ENCODE measurements around the gene MLYCD. TPM values are rescaled to one million over a fixed set of nuclear protein-coding genes. Genes with fewer than 3 reads are reported as not detected.

MLYCD gene
- 20.1 TPM for total RNA-seq
- long read RNA-seq, full-length matches to known transcripts: 214 of 257 reads
- long read RNA-seq, partial matches to known transcripts: 25 of 257 reads
- long read RNA-seq, other reads (novel, unspliced or antisense): 18 of 257 reads

- intact Hi-C loops (cut with DNase I): no loop called here
- DNase-seq (ENCODE audit: low spot score): peak; percentile 95
Measured at GRCh38 chr16:83898463-83899271, at the start of gene MLYCD. Gene MLYCD, plus strand, starts transcription at chr16:83899115. Its CDS starts 30 bp downstream, at chr16:83899145.

- DNase-seq (ENCODE audit: low spot score): no peak
- intact Hi-C loops (cut with DNase I): no loop called here
Measured at GRCh38 chr16:83849421-83849820, 49.5 kb upstream of the MLYCD start.

- intact Hi-C loops (cut with DNase I): no loop called here
- no peak for DNase-seq (ENCODE audit: low spot score)
Measured at GRCh38 chr16:83850947-83851346, 48.0 kb upstream of the MLYCD start.

GRCh38 chr16:83851473-83851872 is 47.4 kb upstream of the MLYCD start:
- intact Hi-C loops (cut with DNase I): no loop called here
- DNase-seq (ENCODE audit: low spot score): no peak

DNA sequence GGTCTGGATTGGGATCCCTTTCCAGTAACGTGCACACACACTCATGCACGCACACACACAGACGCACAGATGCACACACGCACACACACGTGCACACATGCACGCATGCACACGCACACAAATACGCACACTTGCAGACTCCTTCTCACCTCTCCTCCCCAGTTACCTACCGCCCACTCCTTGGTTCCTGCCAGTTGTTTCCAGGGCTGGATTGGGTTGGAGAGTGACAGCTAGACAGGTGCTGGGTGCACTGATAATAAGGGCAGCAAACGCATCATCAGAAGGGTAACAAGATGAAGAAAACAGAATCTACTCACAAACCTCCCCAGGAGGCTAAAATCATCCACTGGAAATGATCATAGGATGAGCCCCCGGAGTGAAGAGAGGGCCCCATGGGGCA is 46.1 kb upstream of the MLYCD start:
- DNase-seq (ENCODE audit: low spot score): no peak
- intact Hi-C loops (cut with DNase I): no loop called here

DNA sequence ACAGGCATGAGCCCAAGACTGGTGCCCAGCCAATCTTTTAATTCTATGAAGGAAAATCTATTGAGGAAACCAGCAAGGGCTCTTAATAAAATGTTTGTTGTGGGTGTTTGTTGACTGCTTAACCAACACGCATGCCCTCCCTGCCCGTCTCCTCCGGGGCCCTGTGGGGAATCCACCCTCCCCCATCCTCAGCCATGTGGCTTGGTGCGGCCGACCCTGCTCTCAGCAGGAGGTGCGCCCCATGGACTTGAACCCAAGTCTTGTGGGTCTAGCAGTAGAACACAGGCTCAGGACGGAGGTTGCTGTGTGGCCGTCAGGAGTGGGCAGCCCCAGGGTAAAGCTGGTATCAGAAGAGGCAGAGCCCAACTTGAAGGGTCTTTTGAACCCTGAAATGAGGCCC is 45.1 kb upstream of the MLYCD start:
- DNase-seq (ENCODE audit: low spot score): no peak
- intact Hi-C loops (cut with DNase I): no loop called here

- no peak for DNase-seq (ENCODE audit: low spot score)
- intact Hi-C loops (cut with DNase I): no loop called here
Measured at GRCh38 chr16:83854420-83854819, 44.5 kb upstream of the MLYCD start.

DNA sequence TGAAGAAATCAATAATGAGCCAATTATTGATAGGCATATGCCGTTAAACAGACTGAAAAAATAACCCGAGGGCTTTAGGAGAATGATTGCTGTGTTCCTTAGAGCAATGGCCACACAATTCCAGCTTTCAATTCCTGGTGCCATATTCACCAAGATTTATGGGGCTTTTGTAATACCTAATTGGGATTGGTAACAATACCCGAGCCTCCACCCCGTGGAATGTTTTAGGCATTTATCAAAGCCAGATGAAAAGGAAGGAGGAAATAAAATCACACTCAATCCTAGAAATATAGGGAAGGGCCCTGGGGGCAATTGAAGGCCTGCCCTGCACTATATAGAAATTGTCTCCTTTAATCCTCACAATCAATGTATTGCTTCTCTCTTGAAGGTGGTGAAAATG is 42.1 kb upstream of the MLYCD start:
- intact Hi-C loops (cut with DNase I): no loop called here
- no peak for DNase-seq (ENCODE audit: low spot score)

- intact Hi-C loops (cut with DNase I): no loop called here
- DNase-seq (ENCODE audit: low spot score): no peak
Measured at GRCh38 chr16:83859265-83859664, 39.6 kb upstream of the MLYCD start.

DNA sequence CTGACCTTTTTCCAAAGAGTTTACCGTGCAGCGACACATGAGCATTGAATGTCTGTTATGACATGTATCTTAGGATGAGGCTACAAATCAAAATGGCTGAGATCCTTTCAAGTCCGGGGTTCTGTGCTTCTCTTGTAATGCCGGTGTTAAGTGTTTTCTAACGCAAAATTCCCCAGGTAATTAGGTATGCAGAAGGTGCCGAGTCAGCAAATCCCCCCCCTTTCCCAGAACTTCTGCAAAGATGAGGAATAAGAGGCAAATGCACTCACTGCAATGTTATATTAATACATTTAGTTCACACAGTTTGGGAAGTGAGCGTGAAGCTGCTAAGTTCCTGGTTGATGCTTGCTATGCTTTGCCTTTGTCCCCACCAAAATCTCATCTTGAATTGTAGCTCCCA is 36.3 kb upstream of the MLYCD start:
- no peak for DNase-seq (ENCODE audit: low spot score)
- intact Hi-C loops (cut with DNase I): no loop called here

DNA sequence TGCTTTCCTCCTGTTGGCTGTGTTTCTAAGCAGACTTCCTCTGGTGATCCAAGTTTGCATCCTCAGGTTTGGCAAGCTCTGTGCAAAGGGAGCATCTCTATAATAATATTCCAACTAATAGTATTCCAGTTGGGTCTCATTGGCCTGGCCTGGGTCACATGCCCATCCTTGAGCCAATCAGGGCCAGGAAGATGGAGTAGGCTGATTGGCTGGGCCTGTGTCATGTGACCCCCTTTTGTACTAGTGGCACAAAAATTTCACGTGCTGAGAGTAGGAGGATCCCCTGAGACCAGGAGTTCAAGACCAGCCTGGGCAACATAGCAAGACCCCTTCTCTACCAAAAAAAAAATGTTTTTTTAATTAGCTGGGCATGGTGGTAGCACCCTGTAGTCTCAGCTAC is 35.2 kb upstream of the MLYCD start:
- DNase-seq (ENCODE audit: low spot score): no peak
- intact Hi-C loops (cut with DNase I): no loop called here

DNA sequence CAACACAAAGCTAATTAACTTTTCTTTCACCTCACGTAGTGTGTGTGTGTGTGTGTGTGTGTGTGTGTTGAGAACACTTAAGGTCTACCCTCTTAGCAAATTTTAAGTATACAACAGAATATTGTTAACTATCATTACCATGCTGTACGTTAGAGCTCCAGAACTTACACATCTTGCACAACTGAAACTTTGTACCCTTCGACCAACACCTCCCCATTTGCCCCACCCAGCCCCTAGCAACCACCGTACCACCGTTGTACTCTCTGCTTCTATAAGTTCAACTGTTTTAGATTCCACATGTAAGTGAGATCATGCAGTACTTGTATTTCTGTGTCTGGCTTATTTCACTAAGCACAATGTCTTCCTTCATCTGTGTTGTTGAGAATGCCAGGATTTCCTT is 28.1 kb upstream of the MLYCD start:
- intact Hi-C loops (cut with DNase I): no loop called here
- DNase-seq (ENCODE audit: low spot score): no peak

- intact Hi-C loops (cut with DNase I): loop anchor here (5.0 kb wide), 1 partner anchor 52 kb away; no protein-coding TSS in a partner anchor
Measured at GRCh38 chr16:83878838-83879237, 20.1 kb upstream of the MLYCD start.

DNA sequence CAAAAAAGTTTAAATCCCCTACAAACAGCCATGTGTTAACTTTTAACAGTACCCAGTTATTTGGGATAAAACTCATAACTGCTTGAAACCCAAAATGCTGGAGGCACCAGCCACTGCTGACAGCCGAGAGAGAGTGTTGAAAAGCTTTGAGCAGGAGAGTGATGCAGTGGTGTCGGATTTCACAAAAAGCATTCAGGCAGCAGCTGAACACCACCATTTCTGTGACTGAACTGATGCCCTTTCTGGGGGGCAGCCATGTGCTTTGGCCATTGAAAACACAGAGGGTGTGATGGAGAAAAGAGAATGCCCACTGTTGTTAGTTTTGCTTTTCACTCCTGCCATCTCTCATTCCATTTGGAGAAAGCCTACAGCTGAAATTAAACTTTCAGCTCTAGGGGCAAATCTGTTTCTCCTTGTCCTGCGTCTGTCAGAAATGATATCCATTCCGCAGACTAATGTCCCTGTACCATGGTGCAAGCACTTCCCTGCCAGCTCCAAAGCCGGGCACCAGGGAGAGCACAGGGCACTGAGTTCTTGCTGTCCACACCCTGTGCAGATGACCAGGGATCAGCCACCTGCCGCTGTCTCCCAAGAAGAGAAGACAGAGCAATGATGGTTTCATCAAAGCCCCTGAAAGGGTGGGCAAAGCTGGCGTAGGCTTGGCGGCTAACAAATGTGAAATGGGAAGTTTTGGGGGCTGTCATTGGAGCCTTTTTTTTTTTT is 16.6 kb upstream of the MLYCD start:
- DNase-seq (ENCODE audit: low spot score): no peak
- intact Hi-C loops (cut with DNase I): no loop called here

More at GRCh38 chr16:83878838-83879237, 20.1 kb upstream of the MLYCD start:
- DNase-seq (ENCODE audit: low spot score): no peak

- DNase-seq (ENCODE audit: low spot score): no peak
Measured at GRCh38 chr16:83886199-83886971, 12.5 kb upstream of the MLYCD start.

GRCh38 chr16:83887080-83887479 is 11.8 kb upstream of the MLYCD start:
- no peak for DNase-seq (ENCODE audit: low spot score)
- intact Hi-C loops (cut with DNase I): no loop called here

More at GRCh38 chr16:83886199-83886971, 12.5 kb upstream of the MLYCD start:
- intact Hi-C loops (cut with DNase I): no loop called here

GRCh38 chr16:83887564-83887963 is 11.4 kb upstream of the MLYCD start:
- DNase-seq (ENCODE audit: low spot score): no peak
- intact Hi-C loops (cut with DNase I): no loop called here

DNA sequence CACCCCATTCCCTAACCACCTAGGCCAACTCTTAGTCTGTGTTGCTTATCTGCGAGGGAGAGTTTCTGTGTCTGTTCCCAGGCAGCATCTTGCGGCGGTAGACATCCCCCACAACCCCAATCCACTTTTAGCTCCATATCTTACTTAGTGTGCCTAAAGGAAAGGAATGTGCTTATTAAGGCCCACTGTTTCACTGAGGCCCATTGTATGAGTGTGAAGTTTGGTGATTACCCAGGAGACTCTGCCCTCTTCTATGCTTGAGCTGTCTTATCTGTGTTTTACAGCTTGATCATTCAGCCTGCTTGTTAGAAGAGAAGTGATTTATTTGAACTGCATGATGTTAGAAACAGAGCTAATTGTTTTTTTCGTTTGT is 10.3 kb upstream of the MLYCD start:
- intact Hi-C loops (cut with DNase I): no loop called here
- DNase-seq (ENCODE audit: low spot score): no peak

DNA sequence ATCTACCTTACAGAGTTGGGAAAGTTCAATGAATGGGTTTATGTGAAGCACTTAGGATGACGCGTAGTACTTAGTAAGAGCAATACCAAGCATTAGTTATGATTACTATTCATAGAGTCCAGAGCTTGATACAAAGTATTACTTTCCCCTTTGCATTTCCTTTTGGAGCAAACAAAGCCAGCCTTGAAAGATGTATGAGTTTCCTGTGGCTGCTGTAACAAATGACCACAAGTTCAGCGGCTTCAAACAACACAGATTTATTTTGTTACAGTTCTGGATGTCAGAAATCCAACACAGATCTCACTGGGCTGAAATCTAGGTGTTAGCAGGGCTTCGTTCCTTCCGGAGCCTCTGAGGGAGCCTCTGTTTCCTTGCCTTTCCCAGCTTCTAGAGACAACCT is 8.6 kb upstream of the MLYCD start:
- DNase-seq (ENCODE audit: low spot score): no peak
- intact Hi-C loops (cut with DNase I): no loop called here

DNA sequence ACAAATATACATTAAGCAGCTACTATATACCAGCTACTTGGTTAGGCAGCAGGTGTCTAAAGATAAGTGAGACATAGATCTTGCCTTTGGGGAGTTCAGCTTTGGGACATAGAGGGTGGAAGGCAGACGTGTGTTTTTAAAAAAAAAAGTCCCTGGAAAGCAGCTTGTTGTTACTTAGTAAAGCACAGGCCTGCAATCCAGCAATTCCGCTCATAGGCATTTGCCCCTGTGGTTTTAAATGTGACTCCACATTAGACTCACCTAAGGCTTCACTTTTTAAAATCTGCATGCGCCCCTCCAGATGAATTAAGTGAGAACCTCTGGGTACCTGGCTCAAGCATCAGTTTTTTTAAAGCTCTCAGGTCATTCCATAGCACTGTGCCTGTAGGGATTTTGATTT is 7.2 kb upstream of the MLYCD start:
- intact Hi-C loops (cut with DNase I): no loop called here
- DNase-seq (ENCODE audit: low spot score): no peak

Measured in cardiac septum (tissue), 1 donor.